Sigmoid colon (tissue), 7 donors: ENCODE measurements around the gene IGDCC3. TPM values are rescaled to one million over a fixed set of nuclear protein-coding genes. Genes with fewer than 3 reads are reported as not detected.

Experiments used
- DNase-seq: peaks from one replicate; pipeline ENCODE4 v3.0.0-alpha.2; 2019
- H3K27ac ChIP-seq, 4 donors: fragments of 200-600 bp; sonication (generic); one replicate each; pipeline ENCODE4 v1.5.1; 2016 to 2019; ENCODE audit warnings: mild to moderate bottlenecking in 1 of 4
- H3K27me3 ChIP-seq, 3 donors: fragments of 200-600 bp; sonication (generic); one replicate each; pipeline ENCODE4 v1.5.1; 2019; ENCODE audit warnings: mild to moderate bottlenecking in 1 of 3
- H3K36me3 ChIP-seq, 4 donors: fragments of 200-600 bp; sonication (generic); one replicate each; pipeline ENCODE4 v1.5.1; 2016 to 2019
- H3K4me1 ChIP-seq, 4 donors: fragments of 200-600 bp; sonication (generic); one replicate each; pipeline ENCODE4 v1.5.1; 2017 to 2019
- H3K4me3 ChIP-seq, 4 donors: fragments of 200-600 bp; sonication (generic); one replicate each; pipeline ENCODE4 v1.5.1; 2017 to 2019; ENCODE audit warnings: mild to moderate bottlenecking in 2 of 4, moderate library complexity in 1 of 4
- H3K9me3 ChIP-seq, 4 donors: fragments of 200-600 bp in 3 of 4; sonication (generic) in 3 of 4; one replicate each; pipeline versions ENCODE4 v1.5.1 to v1.6.1; 2013 to 2019
- CTCF ChIP-seq, 4 experiments: fragments of 450-650 bp in 3 of 4; fragments of 200-600 bp in 1 of 4; IDR thresholded peaks; one replicate each; pipeline ENCODE4 v1.5.1; 2016 to 2019; ENCODE audit warnings: antibody characterized with exemption in 4 of 4, mild to moderate bottlenecking in 3 of 4, moderate library complexity in 2 of 4
- EP300 ChIP-seq, 4 donors: sonication (generic); formaldehyde crosslinking; IDR thresholded peaks; one replicate each; pipeline ENCODE4 v1.6.1; 2017; ENCODE audit warnings: antibody characterized with exemption in 4 of 4
- POLR2A ChIP-seq, 2 donors: fragments of 450-650 bp; IDR thresholded peaks; one replicate each; pipeline ENCODE4 v1.6.1; 2016; ENCODE audit warnings: antibody characterized with exemption in 2 of 2, mild to moderate bottlenecking in 2 of 2, moderate library complexity in 2 of 2
- POLR2AphosphoS5 ChIP-seq, 4 donors: sonication (generic); formaldehyde crosslinking; IDR thresholded peaks; one replicate each; pipeline ENCODE4 v1.6.1; 2017; ENCODE audit warnings: antibody characterized with exemption in 4 of 4
- WGBS, 2 donors: extraction: QIAGEN DNeasy Blood & Tissue Kit; methylation state at CpG; one replicate each; pipeline ENCODE4 v1.1.7; 2013; 5-methylcytosine and 5-hydroxymethylcytosine counted together
- intact Hi-C: fragments of 100-400 bp; cut with DNase I; formaldehyde crosslinking; loops from one replicate; pipeline ENCODE4 v1.15.1; 2023
- polyA plus RNA-seq, 3 donors: library from polyadenylated mRNA; stranded (reverse); fragments of 200-250 nt; gene quantifications; one replicate each; pipeline ENCODE4 v1.2.3, GENCODE V29; 2013
- total RNA-seq, 4 donors: library from RNA; depleted of rRNA; stranded (reverse); fragments of >200 nt; gene quantifications; one replicate each; pipeline ENCODE4 v1.1.0, GENCODE V29; 2016
- donor health status: healthy with polysubstance abuse.
- donor health status: Bipolar disorder and iron deficiency.
- donor health status: healthy.

The IGDCC3 gene
- total and polyA plus RNA-seq, 7 donors, result under 0.01 to 0.55 (median 0.12) TPM; not detected in 2

GRCh38 chr15:65339416-65339815 lies 38.4 kb downstream of the IGDCC3 start:
- no peak overlapping the region for H3K27ac ChIP-seq
- H3K27me3 ChIP-seq, result no peaks in the 10 kb centered on the region
- no peaks in the 10 kb centered on the region for H3K4me1 ChIP-seq
- H3K4me3 ChIP-seq, result no peak overlapping the region
- H3K36me3 ChIP-seq, result no peaks in the 10 kb centered on the region
- DNase-seq, result no peak
- intact Hi-C loops, result no loop called here
- 79 to 84% methylated on average over 6 of the region's 6 CpGs for WGBS, 2 donors
- H3K9me3 ChIP-seq, result no peaks in the 10 kb centered on the region
- TF ChIP-seq POLR2A (IDR thresholded peaks at IDR 0.05) (no peak), EP300 (IDR thresholded peaks at IDR 0.05) (no peak), POLR2AphosphoS5 (IDR thresholded peaks at IDR 0.05) (no peak), CTCF (IDR thresholded peaks at IDR 0.05) (no peak)

- no peak for TF ChIP-seq POLR2AphosphoS5 (IDR thresholded peaks at IDR 0.05)
- TF ChIP-seq EP300 (IDR thresholded peaks at IDR 0.05), result no peak
- TF ChIP-seq CTCF (IDR thresholded peaks at IDR 0.05), result no peak
- no peak for TF ChIP-seq POLR2A (IDR thresholded peaks at IDR 0.05)
- no peaks in the 10 kb centered on the region for H3K36me3 ChIP-seq
- no peaks in the 10 kb centered on the region for H3K27me3 ChIP-seq
- H3K9me3 ChIP-seq, result no peaks in the 10 kb centered on the region
- H3K4me3 ChIP-seq, result no peak overlapping the region
- WGBS, 2 donors, result 87 to 93% methylated on average over 8 of the region's 8 CpGs
- intact Hi-C loops, result no loop called here
- no peak for DNase-seq
- H3K27ac ChIP-seq, result no peak overlapping the region
- no peaks in the 10 kb centered on the region for H3K4me1 ChIP-seq
These were observed 39.0 kb downstream of the IGDCC3 start for GRCh38 chr15:65338823-65339222.

GRCh38 chr15:65338366-65338765 lies 39.4 kb downstream of the IGDCC3 start:
- Histone ChIP-seq H3K9me3 (no peaks in the 10 kb centered on the region), H3K27ac (no peak overlapping the region), H3K36me3 (no peaks in the 10 kb centered on the region), H3K4me1 (no peaks in the 10 kb centered on the region), H3K27me3 (no peaks in the 10 kb centered on the region), H3K4me3 (no peak overlapping the region)
- TF ChIP-seq CTCF (IDR thresholded peaks at IDR 0.05) (no peak), POLR2AphosphoS5 (IDR thresholded peaks at IDR 0.05) (no peak), EP300 (IDR thresholded peaks at IDR 0.05) (no peak), POLR2A (IDR thresholded peaks at IDR 0.05) (no peak)
- intact Hi-C loops, result no loop called here
- no peak for DNase-seq
- 17 to 56% methylated on average over 3 of the region's 3 CpGs for WGBS, 2 donors

GRCh38 chr15:65337436-65338070 lies 40.2 kb downstream of the IGDCC3 start:
- TF ChIP-seq POLR2AphosphoS5 (IDR thresholded peaks at IDR 0.05), result no peak
- TF ChIP-seq EP300 (IDR thresholded peaks at IDR 0.05), result no peak
- TF ChIP-seq CTCF (IDR thresholded peaks at IDR 0.05), result no peak
- TF ChIP-seq POLR2A (IDR thresholded peaks at IDR 0.05), result no peak
- no peak overlapping the region for H3K27ac ChIP-seq
- H3K4me3 ChIP-seq, result no peak overlapping the region
- no peaks in the 10 kb centered on the region for H3K9me3 ChIP-seq
- intact Hi-C loops, result no loop called here
- H3K4me1 ChIP-seq, result no peaks in the 10 kb centered on the region
- H3K36me3 ChIP-seq, result no peaks in the 10 kb centered on the region
- DNase-seq, result no peak
- 81 to 82% methylated on average over 6 of the region's 6 CpGs for WGBS, 2 donors
- no peaks in the 10 kb centered on the region for H3K27me3 ChIP-seq
